ENCODE results near the gene RBM38.

RBM38 gene

GRCh38 chr20:57458400-57459160 is 67.4 kb downstream of the RBM38 start:
- DNase-seq, result no peak

Data from NCI-H1417 treated with DMSO at 0.1 percent for 48 hours (cell line).